ENCODE measurements around the gene RIOX2.

DNA sequence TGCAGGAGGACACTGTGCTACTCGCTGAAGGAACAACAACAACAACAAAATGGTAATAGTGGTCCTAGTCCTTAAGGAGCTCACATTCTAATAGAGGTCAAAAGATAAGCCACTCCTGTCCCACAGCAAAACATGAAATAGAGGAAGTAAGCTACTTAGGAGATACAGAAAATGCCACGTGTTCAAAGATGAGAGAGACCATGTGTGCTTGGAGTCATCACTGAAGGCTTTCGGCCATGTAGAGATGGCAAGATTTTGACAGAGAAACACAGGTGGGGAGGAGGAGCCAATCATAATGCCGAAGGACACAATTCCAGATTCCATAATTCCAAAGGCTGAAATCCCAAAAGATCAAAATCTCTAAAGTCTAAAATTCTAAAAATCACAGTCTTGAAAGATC lies 24.8 kb upstream of the RIOX2 start:
- TF ChIP-seq, protein P1, sequence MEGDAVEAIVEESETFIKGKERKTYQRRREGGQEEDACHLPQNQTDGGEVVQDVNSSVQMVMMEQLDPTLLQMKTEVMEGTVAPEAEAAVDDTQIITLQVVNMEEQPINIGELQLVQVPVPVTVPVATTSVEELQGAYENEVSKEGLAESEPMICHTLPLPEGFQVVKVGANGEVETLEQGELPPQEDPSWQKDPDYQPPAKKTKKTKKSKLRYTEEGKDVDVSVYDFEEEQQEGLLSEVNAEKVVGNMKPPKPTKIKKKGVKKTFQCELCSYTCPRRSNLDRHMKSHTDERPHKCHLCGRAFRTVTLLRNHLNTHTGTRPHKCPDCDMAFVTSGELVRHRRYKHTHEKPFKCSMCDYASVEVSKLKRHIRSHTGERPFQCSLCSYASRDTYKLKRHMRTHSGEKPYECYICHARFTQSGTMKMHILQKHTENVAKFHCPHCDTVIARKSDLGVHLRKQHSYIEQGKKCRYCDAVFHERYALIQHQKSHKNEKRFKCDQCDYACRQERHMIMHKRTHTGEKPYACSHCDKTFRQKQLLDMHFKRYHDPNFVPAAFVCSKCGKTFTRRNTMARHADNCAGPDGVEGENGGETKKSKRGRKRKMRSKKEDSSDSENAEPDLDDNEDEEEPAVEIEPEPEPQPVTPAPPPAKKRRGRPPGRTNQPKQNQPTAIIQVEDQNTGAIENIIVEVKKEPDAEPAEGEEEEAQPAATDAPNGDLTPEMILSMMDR (IDR thresholded peaks at IDR 0.05): no peak
- TF ChIP-seq POLR2A (IDR thresholded peaks at IDR 0.05): no peak
